GM12892 (cell line): Measurements from ENCODE around the gene CHL1.

Source experiments
- POLR2A ChIP-seq: IDR thresholded peaks from 2 replicates; pipeline ENCODE4 v1.6.1; 2011; ENCODE audit warnings: low read depth, low read length, control low read depth
- POLR2AphosphoS5 ChIP-seq: IDR thresholded peaks from 2 replicates; pipeline ENCODE4 v1.6.1; 2011; ENCODE audit warnings: low read depth, low read length, control low read depth
- TAF1 ChIP-seq: IDR thresholded peaks from 2 replicates; pipeline ENCODE4 v1.6.1; 2011; ENCODE audit warnings: low read depth, mild to moderate bottlenecking, control low read depth, low read length, borderline replicate concordance

DNA sequence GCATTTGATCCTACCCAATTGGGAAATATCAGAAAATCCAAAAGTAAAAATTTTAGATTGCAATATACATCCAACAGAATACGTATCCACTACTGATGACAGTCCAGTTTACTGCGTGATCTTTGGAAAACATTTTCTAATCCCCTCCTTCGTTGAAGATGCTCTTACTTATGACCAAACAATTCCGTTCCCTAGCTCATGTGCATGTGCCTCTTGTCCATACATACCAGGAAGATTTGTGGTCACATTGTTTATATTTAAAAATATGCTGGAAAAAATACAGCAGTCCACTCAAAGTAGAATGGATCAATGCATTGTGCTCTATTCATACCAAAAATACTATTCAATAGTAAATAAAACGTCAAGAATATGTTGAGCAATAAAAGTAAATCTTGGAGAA lies 135.3 kb downstream of the CHL1 start:
- TF ChIP-seq POLR2AphosphoS5 (no peak), POLR2A (no peak), TAF1 (no peak)
